Measurements from ENCODE around the gene ANXA6. TPM values are rescaled to one million over a fixed set of nuclear protein-coding genes. Genes with fewer than 3 reads are reported as not detected.

Gene ANXA6
- total RNA-seq, 1 experiment from 2014 or later: 51.9 TPM

DNA sequence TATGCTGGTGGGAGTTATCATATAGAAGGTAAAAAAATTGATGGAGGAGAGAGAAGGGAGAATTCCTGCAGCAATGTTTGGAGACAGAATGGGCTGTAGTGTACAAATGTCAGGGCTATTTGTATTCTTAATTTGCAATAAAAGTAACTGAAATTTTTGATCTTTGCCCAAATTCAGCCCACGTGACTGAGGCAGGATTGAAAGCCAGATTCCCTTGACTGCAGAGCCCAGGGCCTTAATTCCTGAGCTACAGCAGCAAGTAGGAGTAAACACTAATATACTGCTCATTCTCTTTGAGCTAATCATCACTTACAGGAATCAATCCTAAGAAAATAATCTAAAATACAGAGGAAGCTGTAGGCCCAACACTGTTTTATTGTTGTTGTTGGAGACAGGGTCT is 5.2 kb upstream of the ANXA6 start:
- intact Hi-C loops (cut with micrococcal nuclease; ENCODE audit: unreplicated experiment): loop anchor here (10.0 kb wide), 1 partner anchor 358 kb away; no protein-coding TSS in a partner anchor
- no TSS peak for BruUV-seq (replicated peaks)
- Mint-ChIP-seq H3K27ac (ENCODE audit: unreplicated experiment) (no peak overlapping the region), H3K27me3 (ENCODE audit: insufficient read depth, unreplicated experiment) (no peaks in the 10 kb centered on the region), H3K4me1 (ENCODE audit: low read depth, unreplicated experiment) (peaks cover 10% of the 10 kb centered on the region), H3K36me3 (ENCODE audit: insufficient read depth, unreplicated experiment) (peaks cover 6% of the 10 kb centered on the region), H3K4me3 (ENCODE audit: unreplicated experiment) (no peak overlapping the region), H3K9me3 (ENCODE audit: unreplicated experiment) (no peaks in the 10 kb centered on the region)
- POLR2A ChIA-PET: interaction anchor here (0.5 kb wide), 2 partner anchors 61 to 160 kb away, joined by 3 to 4 read pairs; partner anchors contain the start of gene CCDC69
- H3K4me3 ChIP-seq (ENCODE audit: low read depth, low read length): no peak overlapping the region
- TF ChIP-seq, protein P1, sequence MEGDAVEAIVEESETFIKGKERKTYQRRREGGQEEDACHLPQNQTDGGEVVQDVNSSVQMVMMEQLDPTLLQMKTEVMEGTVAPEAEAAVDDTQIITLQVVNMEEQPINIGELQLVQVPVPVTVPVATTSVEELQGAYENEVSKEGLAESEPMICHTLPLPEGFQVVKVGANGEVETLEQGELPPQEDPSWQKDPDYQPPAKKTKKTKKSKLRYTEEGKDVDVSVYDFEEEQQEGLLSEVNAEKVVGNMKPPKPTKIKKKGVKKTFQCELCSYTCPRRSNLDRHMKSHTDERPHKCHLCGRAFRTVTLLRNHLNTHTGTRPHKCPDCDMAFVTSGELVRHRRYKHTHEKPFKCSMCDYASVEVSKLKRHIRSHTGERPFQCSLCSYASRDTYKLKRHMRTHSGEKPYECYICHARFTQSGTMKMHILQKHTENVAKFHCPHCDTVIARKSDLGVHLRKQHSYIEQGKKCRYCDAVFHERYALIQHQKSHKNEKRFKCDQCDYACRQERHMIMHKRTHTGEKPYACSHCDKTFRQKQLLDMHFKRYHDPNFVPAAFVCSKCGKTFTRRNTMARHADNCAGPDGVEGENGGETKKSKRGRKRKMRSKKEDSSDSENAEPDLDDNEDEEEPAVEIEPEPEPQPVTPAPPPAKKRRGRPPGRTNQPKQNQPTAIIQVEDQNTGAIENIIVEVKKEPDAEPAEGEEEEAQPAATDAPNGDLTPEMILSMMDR (IDR thresholded peaks at IDR 0.05; ENCODE audit: insufficient read depth in 1 of 2, low read depth in 1 of 2, low read length in 1 of 2, severe bottlenecking in 1 of 2, unreplicated experiment in 1 of 2): no peak
- no peaks in the 10 kb centered on the region for H3K9me3 ChIP-seq
- CTCF ChIA-PET: interaction anchor here (0.6 to 4.0 kb wide), 2 partner anchors 36 to 161 kb away, joined by 3 to 127 read pairs; no protein-coding TSS in a partner anchor
- no peak for DNase-seq
- peaks cover 9% of the 10 kb centered on the region for H3K4me1 ChIP-seq
- no peaks in the 10 kb centered on the region for H3K36me3 ChIP-seq (ENCODE audit: control insufficient read depth, insufficient read depth, low read length)
- H3K27me3 ChIP-seq (replicated peaks; ENCODE audit: control insufficient read depth, insufficient read depth, low read length): no peaks in the 10 kb centered on the region

DNA sequence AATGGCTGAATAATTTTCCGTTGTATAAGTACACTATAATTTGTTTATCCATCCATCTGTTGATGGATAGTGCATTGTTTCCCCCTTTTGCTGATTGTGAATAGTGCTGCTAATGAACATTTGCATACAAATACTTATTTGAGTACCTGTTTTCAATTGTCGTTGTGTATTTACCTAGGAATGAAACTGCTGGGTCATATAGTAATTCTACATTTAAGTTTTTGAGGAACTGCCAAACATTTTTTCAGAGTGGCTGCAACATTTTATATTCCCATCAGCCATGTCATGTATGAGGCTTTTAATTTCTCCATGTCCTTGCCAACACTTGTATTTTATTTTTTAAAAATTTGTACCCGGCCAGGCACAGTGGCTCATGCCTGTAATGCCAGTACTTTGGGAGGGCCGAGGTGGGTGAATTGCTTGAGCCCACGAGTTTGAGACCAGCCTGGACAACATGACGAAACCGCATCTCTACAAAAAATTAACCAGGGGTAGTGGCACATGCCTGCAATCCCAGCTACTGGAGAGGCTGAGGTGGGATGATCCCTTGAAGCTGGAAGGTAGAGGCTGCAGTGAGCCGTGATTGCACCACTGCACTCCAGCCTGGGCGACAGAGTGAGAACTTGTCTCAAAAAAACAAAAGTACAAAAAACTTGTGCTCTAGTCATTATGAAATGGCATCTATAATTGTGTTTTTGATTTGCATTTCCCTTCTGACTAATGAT is 2.2 kb upstream of the ANXA6 start:
- H3K4me1 ChIP-seq: peaks cover 25% of the 10 kb centered on the region
- H3K27me3 ChIP-seq (replicated peaks; ENCODE audit: control insufficient read depth, insufficient read depth, low read length): no peaks in the 10 kb centered on the region
- Mint-ChIP-seq H3K9me3 (ENCODE audit: unreplicated experiment) (no peaks in the 10 kb centered on the region), H3K4me1 (ENCODE audit: low read depth, unreplicated experiment) (peaks cover 10% of the 10 kb centered on the region), H3K27ac (ENCODE audit: unreplicated experiment) (no peak overlapping the region), H3K4me3 (ENCODE audit: unreplicated experiment) (no peak overlapping the region), H3K27me3 (ENCODE audit: insufficient read depth, unreplicated experiment) (no peaks in the 10 kb centered on the region), H3K36me3 (ENCODE audit: insufficient read depth, unreplicated experiment) (peaks cover 8% of the 10 kb centered on the region)
- POLR2A ChIA-PET: no interaction called here
- BruUV-seq (replicated peaks): no TSS peak
- H3K4me3 ChIP-seq (ENCODE audit: low read depth, low read length): no peak overlapping the region
- intact Hi-C loops (cut with micrococcal nuclease; ENCODE audit: unreplicated experiment): loop anchor here (10.0 kb wide), 1 partner anchor 355 kb away; no protein-coding TSS in a partner anchor
- TF ChIP-seq, protein P1 (IDR thresholded peaks at IDR 0.05; ENCODE audit: insufficient read depth in 1 of 2, low read depth in 1 of 2, low read length in 1 of 2, severe bottlenecking in 1 of 2, unreplicated experiment in 1 of 2): no peak
- H3K9me3 ChIP-seq: no peaks in the 10 kb centered on the region
- CTCF ChIA-PET: no interaction called here
- DNase-seq: no peak
- no peaks in the 10 kb centered on the region for H3K36me3 ChIP-seq (ENCODE audit: control insufficient read depth, insufficient read depth, low read length)

DNA sequence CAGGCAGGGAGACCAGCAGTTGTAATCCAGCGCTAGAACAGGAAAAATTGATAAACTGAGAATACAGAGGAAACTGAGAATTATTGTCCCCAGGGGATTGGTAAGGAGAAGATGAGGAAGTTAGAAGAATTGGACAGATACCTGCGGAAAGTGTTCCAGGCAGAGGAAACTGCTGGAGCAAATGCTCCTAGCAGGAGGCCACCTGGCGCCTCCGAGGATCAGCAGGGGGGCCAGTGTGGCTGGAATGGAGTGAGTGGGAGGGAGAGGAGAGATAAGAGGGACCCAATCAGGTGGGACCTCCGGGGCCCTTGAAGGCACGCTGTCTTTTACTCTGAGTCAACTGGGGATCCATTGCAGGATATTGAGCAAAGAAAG is 695 bp upstream of the ANXA6 start:
- POLR2A ChIA-PET: interaction anchor here (1.0 to 1.4 kb wide), 2 partner anchors 27 to 32 kb away, joined by 4 to 15 read pairs; no protein-coding TSS in a partner anchor
- H3K27ac Mint-ChIP-seq (ENCODE audit: unreplicated experiment): peak overlapping the region; percentile 69
- Histone ChIP-seq H3K4me3 (ENCODE audit: low read depth, low read length) (peak overlapping the region; percentile 60), H3K4me1 (peaks cover 32% of the 10 kb centered on the region), H3K36me3 (ENCODE audit: control insufficient read depth, insufficient read depth, low read length) (no peaks in the 10 kb centered on the region), H3K9me3 (no peaks in the 10 kb centered on the region), H3K27me3 (replicated peaks; ENCODE audit: control insufficient read depth, insufficient read depth, low read length) (no peaks in the 10 kb centered on the region)
- H3K9me3 Mint-ChIP-seq (ENCODE audit: unreplicated experiment): no peaks in the 10 kb centered on the region
- BruUV-seq (replicated peaks): no TSS peak
- peaks cover 9% of the 10 kb centered on the region for H3K36me3 Mint-ChIP-seq (ENCODE audit: insufficient read depth, unreplicated experiment)
- intact Hi-C loops (cut with micrococcal nuclease; ENCODE audit: unreplicated experiment): no loop called here
- CTCF ChIA-PET: interaction anchor here (0.6 to 1.4 kb wide), 3 partner anchors 27 to 313 kb away, joined by 3 to 8 read pairs (median 7); no protein-coding TSS in a partner anchor
- peaks cover 10% of the 10 kb centered on the region for H3K4me1 Mint-ChIP-seq (ENCODE audit: low read depth, unreplicated experiment)
- DNase-seq: peak; percentile 50 to 70
- TF ChIP-seq, protein P1 (IDR thresholded peaks at IDR 0.05; ENCODE audit: insufficient read depth in 1 of 2, low read depth in 1 of 2, low read length in 1 of 2, severe bottlenecking in 1 of 2, unreplicated experiment in 1 of 2): no peak
- no peaks in the 10 kb centered on the region for H3K27me3 Mint-ChIP-seq (ENCODE audit: insufficient read depth, unreplicated experiment)
- peak overlapping the region; percentile 74 for H3K4me3 Mint-ChIP-seq (ENCODE audit: unreplicated experiment)
